ENCODE measurements around the gene TOX3. TPM values are rescaled to one million over a fixed set of nuclear protein-coding genes. Genes with fewer than 3 reads are reported as not detected.

TOX3 gene
- total RNA-seq, result 1 to 10 TPM in 1 of 4 donors, not detected in 3; 1.7 TPM

- Histone ChIP-seq H3K4me1 (peaks cover 0 to 18% (median 12%) of the 10 kb centered on the region in 4 donors), H3K27me3 (peaks cover 0 to 70% of the 10 kb centered on the region in 2 donors), H3K36me3 (no peaks in the 10 kb centered on the region), H3K9me3 (no peaks in the 10 kb centered on the region), H3K4me3 (peak within 1 kb of the TSS in 3 of 4 donors; percentile 7 to 45 (median 37)), H3K27ac (peak within 1 kb of the TSS in 1 of 4 donors; percentile 56)
- TF ChIP-seq EP300 (IDR thresholded peaks at IDR 0.05) (no peak), POLR2A (IDR thresholded peaks at IDR 0.05) (no peak), CTCF (IDR thresholded peaks at IDR 0.05) (no peak)
- 7 to 10% methylated on average over 27 to 47 of the region's 83 CpGs for WGBS, 2 donors
- no peak for DNase-seq (ENCODE audit: low spot score in 2 of 2)
Observed at GRCh38 chr16:52547004-52547833, at the start of gene TOX3. Gene TOX3 (minus strand): TSS chr16:52547143. CDS start chr16:52546723, 420 bp downstream.

- no peak for DNase-seq (ENCODE audit: low spot score in 2 of 2)
- WGBS, 2 donors, result 15 to 28% methylated on average over 2 of the region's 2 CpGs
- H3K36me3 ChIP-seq, result no peaks in the 10 kb centered on the region
- H3K4me1 ChIP-seq, result no peaks in the 10 kb centered on the region
- no peak overlapping the region for H3K27ac ChIP-seq
- H3K9me3 ChIP-seq, result no peaks in the 10 kb centered on the region
- no peaks in the 10 kb centered on the region for H3K27me3 ChIP-seq
- no peak for TF ChIP-seq POLR2A (IDR thresholded peaks at IDR 0.05)
- TF ChIP-seq EP300 (IDR thresholded peaks at IDR 0.05), result no peak
- no peak for TF ChIP-seq CTCF (IDR thresholded peaks at IDR 0.05)
- no peak overlapping the region for H3K4me3 ChIP-seq
Observed at GRCh38 chr16:52592778-52593177, 45.8 kb upstream of the TOX3 start.

- 17 to 18% methylated on average over 5 of the region's 5 CpGs for WGBS, 2 donors
Observed at GRCh38 chr16:52591934-52592592, 45.1 kb upstream of the TOX3 start.

GRCh38 chr16:52591471-52591870 is 44.5 kb upstream of the TOX3 start:
- Histone ChIP-seq H3K4me3 (no peak overlapping the region), H3K27ac (no peak overlapping the region), H3K9me3 (no peaks in the 10 kb centered on the region), H3K4me1 (no peaks in the 10 kb centered on the region), H3K27me3 (no peaks in the 10 kb centered on the region), H3K36me3 (no peaks in the 10 kb centered on the region)
- TF ChIP-seq CTCF (IDR thresholded peaks at IDR 0.05) (no peak), POLR2A (IDR thresholded peaks at IDR 0.05) (no peak), EP300 (IDR thresholded peaks at IDR 0.05) (no peak)
- DNase-seq (ENCODE audit: low spot score in 2 of 2), result no peak
- 51 to 78% methylated on average over 5 of the region's 5 CpGs for WGBS, 2 donors

More at GRCh38 chr16:52591934-52592592, 45.1 kb upstream of the TOX3 start:
- H3K9me3 ChIP-seq, result no peaks in the 10 kb centered on the region
- no peak overlapping the region for H3K4me3 ChIP-seq
- DNase-seq (ENCODE audit: low spot score in 2 of 2), result peak in 1 of 2 donors; percentile 9
- H3K36me3 ChIP-seq, result no peaks in the 10 kb centered on the region
- H3K27me3 ChIP-seq, result no peaks in the 10 kb centered on the region
- TF ChIP-seq EP300 (IDR thresholded peaks at IDR 0.05) (no peak), POLR2A (IDR thresholded peaks at IDR 0.05) (no peak), CTCF (IDR thresholded peaks at IDR 0.05) (no peak)
- no peaks in the 10 kb centered on the region for H3K4me1 ChIP-seq
- no peak overlapping the region for H3K27ac ChIP-seq

- Histone ChIP-seq H3K36me3 (no peaks in the 10 kb centered on the region), H3K9me3 (peaks cover 0 to 4% (median 0%) of the 10 kb centered on the region in 4 donors), H3K4me1 (no peaks in the 10 kb centered on the region), H3K27ac (no peak overlapping the region), H3K4me3 (no peak overlapping the region), H3K27me3 (no peaks in the 10 kb centered on the region)
- no peak for DNase-seq (ENCODE audit: low spot score in 2 of 2)
- TF ChIP-seq POLR2A (IDR thresholded peaks at IDR 0.05), result no peak
- TF ChIP-seq EP300 (IDR thresholded peaks at IDR 0.05), result no peak
- TF ChIP-seq CTCF (IDR thresholded peaks at IDR 0.05), result no peak
- 96 to 98% methylated on average over 2 of the region's 2 CpGs for WGBS, 2 donors
Observed at GRCh38 chr16:52586159-52586558, 39.2 kb upstream of the TOX3 start.
